IPS-20b (cell line): ENCODE data around the gene CYB5R2.

ENCODE experiments used
- H3K27ac ChIP-seq: one replicate; pipeline ENCODE4 v1.5.1; 2013; ENCODE audit warnings: low read length
- H3K27me3 ChIP-seq: 2 replicates; pipeline ENCODE4 v1.6.1; 2013; ENCODE audit warnings: mild to moderate bottlenecking, low read length, inconsistent platforms; ENCODE audit not compliant: insufficient read depth
- H3K36me3 ChIP-seq: 2 replicates; pipeline ENCODE4 v1.6.1; 2013; ENCODE audit warnings: low read depth, mild to moderate bottlenecking, inconsistent platforms, low read length, moderate library complexity; ENCODE audit not compliant: insufficient read depth
- H3K4me1 ChIP-seq: 2 replicates; pipeline ENCODE4 v1.6.1; 2013; ENCODE audit warnings: mild to moderate bottlenecking, control low read depth, inconsistent platforms, low read length, moderate library complexity; ENCODE audit not compliant: insufficient read depth
- H3K4me3 ChIP-seq: 2 replicates; pipeline ENCODE4 v1.5.1; 2013; ENCODE audit warnings: mild to moderate bottlenecking, low read length, inconsistent platforms
- H3K9ac ChIP-seq: 2 replicates; pipeline ENCODE4 v1.6.1; 2013; ENCODE audit warnings: low read depth, mild to moderate bottlenecking, inconsistent platforms, low read length, moderate library complexity
- H3K9me3 ChIP-seq: 2 replicates; pipeline ENCODE4 v1.6.1; 2013; ENCODE audit warnings: mild to moderate bottlenecking, low read depth, low read length, inconsistent platforms; ENCODE audit not compliant: insufficient read depth

CYB5R2 gene

DNA sequence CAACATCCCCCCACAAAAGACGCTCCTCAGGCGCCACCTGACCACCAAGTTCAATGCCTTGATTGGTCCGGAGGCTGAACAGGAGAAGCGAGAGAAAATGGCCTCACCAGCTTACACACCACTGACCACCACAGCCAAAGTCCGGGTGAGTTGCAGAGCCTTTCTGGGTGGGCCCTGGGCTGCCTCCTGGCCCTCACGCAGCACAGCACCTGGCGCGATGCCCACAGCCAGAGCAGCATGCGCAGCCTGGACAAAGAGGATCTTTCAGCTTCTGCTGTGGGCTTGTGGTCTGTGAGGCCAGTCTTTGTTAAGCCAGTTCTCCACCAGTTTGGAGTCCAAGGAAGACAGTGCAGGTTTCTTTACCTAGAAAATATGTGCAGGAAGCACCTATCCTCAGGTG lies 21.6 kb downstream of the CYB5R2 start:
- Histone ChIP-seq H3K27me3 (no peaks in the 10 kb centered on the region), H3K4me3 (no peak overlapping the region), H3K4me1 (no peaks in the 10 kb centered on the region), H3K27ac (no peak overlapping the region), H3K9me3 (no peaks in the 10 kb centered on the region), H3K36me3 (peaks cover 19% of the 10 kb centered on the region; the same call in 1 of the 2 replicates), H3K9ac (no peak overlapping the region)

DNA sequence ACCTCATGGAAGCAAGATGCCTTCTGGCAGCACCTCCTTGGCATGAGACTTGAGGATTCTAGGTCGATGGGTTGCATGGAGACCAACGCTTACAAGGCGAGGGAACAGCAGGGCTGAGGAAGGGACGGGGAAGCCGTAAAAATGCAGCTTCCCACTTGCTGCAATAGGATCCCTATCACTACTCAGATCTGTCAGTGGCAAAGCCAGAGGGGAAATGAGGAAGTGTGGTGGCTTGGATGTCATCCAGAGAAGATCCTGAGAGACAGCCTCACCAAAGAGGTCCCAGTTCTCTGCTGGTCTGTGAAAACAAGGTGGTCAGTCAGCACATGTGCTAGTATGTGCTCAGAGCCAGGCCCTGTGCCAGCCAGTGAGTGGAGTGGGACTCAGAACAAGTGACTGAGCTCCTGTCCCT lies 22.2 kb downstream of the CYB5R2 start:
- Histone ChIP-seq H3K4me1 (no peaks in the 10 kb centered on the region), H3K9ac (no peak overlapping the region), H3K36me3 (peaks cover 19% of the 10 kb centered on the region; the same call in 1 of the 2 replicates), H3K27ac (no peak overlapping the region), H3K9me3 (no peaks in the 10 kb centered on the region), H3K27me3 (no peaks in the 10 kb centered on the region), H3K4me3 (no peak overlapping the region)

DNA sequence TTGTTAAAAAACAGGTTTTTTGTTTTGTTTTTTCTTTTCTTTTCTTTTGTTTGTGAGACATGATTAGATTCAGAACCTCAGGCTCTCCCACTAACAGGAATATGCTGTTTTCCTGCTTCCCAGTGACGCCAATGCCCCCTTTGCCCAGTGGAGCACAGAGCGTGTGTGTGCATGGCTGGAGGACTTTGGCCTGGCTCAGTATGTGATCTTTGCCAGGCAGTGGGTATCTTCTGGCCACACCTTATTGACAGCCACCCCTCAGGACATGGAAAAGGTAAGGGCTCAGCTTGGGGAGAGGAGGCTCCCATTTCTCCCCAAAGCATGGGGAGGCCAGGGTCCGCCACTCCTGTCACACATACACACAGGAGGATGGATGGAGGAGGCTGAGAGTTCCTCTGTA lies 25.0 kb downstream of the CYB5R2 start:
- Histone ChIP-seq H3K36me3 (peaks cover 19% of the 10 kb centered on the region; the same call in 1 of the 2 replicates), H3K27ac (no peak overlapping the region)

DNA sequence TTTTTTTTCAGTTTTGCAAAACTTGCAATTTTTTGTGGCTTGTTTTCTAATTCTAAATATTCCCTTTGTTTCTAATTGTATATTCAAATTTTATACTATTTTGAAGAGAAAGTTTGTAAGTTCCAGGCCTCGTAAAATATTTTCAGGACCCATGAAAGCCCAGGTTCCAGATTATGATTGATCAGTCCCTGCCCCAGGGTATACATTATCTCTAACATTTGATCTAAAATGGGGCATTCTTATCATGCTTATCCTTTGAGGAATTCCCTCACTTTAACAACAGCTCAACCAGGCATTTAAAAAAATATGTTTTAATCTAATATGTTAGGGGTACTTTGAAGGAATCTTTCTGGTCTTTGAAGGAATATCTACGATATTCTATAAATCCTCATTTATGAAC lies 26.4 kb downstream of the CYB5R2 start:
- Histone ChIP-seq H3K4me1 (no peaks in the 10 kb centered on the region), H3K9ac (no peak overlapping the region), H3K27ac (no peak overlapping the region), H3K36me3 (peaks cover 18% of the 10 kb centered on the region; the same call in 1 of the 2 replicates), H3K27me3 (no peaks in the 10 kb centered on the region), H3K9me3 (no peaks in the 10 kb centered on the region), H3K4me3 (no peak overlapping the region)

More for the DNA sequence above, 25.0 kb downstream of the CYB5R2 start:
- Histone ChIP-seq H3K27me3 (no peaks in the 10 kb centered on the region), H3K9me3 (no peaks in the 10 kb centered on the region), H3K4me1 (no peaks in the 10 kb centered on the region), H3K9ac (no peak overlapping the region), H3K4me3 (no peak overlapping the region)

DNA sequence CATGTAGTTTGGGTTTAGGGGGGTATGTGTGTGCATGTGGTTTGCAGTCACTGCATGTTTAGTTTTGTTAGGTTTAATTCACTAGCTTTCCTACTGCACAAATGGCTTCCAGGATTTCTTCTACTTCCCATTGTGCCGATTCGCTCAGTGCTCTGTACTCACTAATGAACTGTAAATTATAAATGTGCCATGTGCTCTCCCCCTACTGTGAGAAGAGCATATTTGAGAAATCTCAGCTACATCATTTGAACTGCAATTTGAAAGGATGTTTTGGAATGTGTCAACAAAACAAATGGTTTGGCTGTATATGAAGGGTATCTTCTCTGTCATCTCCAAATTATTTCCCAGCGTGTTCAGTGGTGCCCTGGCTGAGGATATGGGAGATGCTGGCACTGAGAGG lies 28.1 kb downstream of the CYB5R2 start:
- Histone ChIP-seq H3K36me3 (peaks cover 8% of the 10 kb centered on the region; the same call in 1 of the 2 replicates), H3K27me3 (no peaks in the 10 kb centered on the region), H3K9me3 (no peaks in the 10 kb centered on the region), H3K9ac (no peak overlapping the region), H3K4me1 (no peaks in the 10 kb centered on the region), H3K4me3 (no peak overlapping the region), H3K27ac (no peak overlapping the region)

DNA sequence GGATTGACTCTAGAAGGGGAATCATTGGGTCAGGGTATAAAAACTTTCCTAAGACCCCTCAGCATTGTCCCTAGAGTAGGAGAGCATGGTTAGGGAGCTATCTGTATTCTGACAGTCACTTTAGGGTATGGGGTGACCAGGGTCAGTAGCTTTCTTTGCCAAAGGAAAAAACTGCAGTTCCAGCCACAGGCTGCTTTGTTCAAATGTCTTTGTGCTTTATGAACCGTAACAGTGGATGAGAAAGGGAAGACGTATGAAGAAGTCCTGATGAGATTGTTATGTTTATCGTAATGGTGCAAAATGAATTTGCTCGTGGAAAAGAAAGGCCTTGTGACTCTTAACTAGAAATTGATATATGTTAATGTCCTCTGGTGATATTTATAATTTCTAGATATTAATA lies 30.0 kb downstream of the CYB5R2 start:
- Histone ChIP-seq H3K9ac (no peak overlapping the region), H3K27ac (no peak overlapping the region), H3K9me3 (no peaks in the 10 kb centered on the region), H3K36me3 (0 out of 2 replicates have a peak, but pooled peaks cover 3% of the 10 kb centered on the region), H3K4me1 (no peaks in the 10 kb centered on the region), H3K4me3 (no peak overlapping the region), H3K27me3 (no peaks in the 10 kb centered on the region)

DNA sequence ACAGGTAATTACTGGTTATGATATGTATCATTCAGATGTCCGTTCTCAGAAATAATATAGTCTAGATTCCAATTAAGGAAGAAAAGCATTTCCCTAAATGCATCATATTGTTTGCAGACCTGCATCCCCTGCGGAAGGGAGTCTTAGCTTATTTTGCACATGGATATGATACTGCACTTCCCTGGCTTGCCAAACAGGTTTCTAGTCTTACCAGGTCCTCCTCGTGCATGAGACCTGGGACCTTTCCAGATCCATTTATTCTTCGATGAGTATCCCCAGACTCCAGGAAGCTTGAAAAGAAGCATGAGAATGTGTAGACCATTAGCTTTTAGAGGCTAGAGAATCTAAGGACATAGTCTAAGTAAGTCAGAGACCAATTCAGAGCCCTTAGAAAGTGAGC lies 30.6 kb downstream of the CYB5R2 start:
- no peak overlapping the region for H3K9ac ChIP-seq
- H3K27ac ChIP-seq: no peak overlapping the region
- H3K4me3 ChIP-seq: no peak overlapping the region
- H3K9me3 ChIP-seq: no peaks in the 10 kb centered on the region
- 0 out of 2 replicates have a peak, but pooled peaks cover 3% of the 10 kb centered on the region for H3K36me3 ChIP-seq
- H3K27me3 ChIP-seq: no peaks in the 10 kb centered on the region
- no peaks in the 10 kb centered on the region for H3K4me1 ChIP-seq

DNA sequence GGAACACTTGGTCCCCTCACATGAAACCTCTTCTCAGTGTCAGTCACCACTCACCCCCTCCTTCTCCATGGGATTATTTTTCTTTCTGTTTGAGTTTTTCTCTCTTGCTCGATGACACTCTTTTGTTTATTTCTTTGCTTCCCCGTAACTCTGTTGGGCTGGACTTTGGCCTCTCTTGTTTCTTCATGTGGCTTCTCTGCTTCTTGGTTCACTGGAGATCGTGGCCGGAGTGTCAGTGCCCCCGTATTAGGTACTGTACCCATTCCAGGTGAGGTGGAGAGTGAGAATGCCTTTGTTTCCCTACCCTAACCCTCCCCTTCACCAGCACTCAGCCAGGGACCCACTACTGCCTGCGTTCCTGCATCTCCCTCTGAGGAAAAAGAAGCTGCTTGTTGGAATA lies 32.5 kb downstream of the CYB5R2 start:
- 0 out of 2 replicates have a peak, but pooled peaks cover 5% of the 10 kb centered on the region for H3K4me1 ChIP-seq
- H3K27me3 ChIP-seq: no peaks in the 10 kb centered on the region
- 0 out of 2 replicates have a peak, but pooled peaks cover 3% of the 10 kb centered on the region for H3K36me3 ChIP-seq
- H3K27ac ChIP-seq: no peak overlapping the region
- H3K4me3 ChIP-seq: no peak overlapping the region
- no peak overlapping the region for H3K9ac ChIP-seq
- no peaks in the 10 kb centered on the region for H3K9me3 ChIP-seq

DNA sequence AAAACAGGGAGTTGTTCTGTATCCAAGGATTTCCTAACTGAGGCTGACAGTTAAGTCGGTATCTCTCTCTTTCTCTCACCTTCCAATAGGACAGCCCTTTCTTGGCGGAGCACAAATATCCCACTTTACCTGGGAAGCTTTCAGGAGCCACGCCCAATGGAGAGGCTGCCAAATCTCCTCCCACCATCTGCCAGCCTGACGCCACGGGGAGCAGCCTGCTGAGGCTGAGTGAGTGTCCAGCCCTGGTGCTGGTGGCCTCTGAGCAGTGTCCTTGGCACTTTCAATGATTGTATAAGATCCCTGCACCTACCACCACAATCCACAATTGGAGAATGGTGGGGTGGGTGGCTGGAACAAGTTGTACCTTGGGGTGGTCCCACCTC lies 33.7 kb downstream of the CYB5R2 start:
- H3K4me3 ChIP-seq: no peak overlapping the region
- 0 out of 2 replicates have a peak, but pooled peaks cover 3% of the 10 kb centered on the region for H3K36me3 ChIP-seq
- H3K9me3 ChIP-seq: no peaks in the 10 kb centered on the region
- no peak overlapping the region for H3K9ac ChIP-seq
- no peak overlapping the region for H3K27ac ChIP-seq
- 0 out of 2 replicates have a peak, but pooled peaks cover 5% of the 10 kb centered on the region for H3K4me1 ChIP-seq
- no peaks in the 10 kb centered on the region for H3K27me3 ChIP-seq

DNA sequence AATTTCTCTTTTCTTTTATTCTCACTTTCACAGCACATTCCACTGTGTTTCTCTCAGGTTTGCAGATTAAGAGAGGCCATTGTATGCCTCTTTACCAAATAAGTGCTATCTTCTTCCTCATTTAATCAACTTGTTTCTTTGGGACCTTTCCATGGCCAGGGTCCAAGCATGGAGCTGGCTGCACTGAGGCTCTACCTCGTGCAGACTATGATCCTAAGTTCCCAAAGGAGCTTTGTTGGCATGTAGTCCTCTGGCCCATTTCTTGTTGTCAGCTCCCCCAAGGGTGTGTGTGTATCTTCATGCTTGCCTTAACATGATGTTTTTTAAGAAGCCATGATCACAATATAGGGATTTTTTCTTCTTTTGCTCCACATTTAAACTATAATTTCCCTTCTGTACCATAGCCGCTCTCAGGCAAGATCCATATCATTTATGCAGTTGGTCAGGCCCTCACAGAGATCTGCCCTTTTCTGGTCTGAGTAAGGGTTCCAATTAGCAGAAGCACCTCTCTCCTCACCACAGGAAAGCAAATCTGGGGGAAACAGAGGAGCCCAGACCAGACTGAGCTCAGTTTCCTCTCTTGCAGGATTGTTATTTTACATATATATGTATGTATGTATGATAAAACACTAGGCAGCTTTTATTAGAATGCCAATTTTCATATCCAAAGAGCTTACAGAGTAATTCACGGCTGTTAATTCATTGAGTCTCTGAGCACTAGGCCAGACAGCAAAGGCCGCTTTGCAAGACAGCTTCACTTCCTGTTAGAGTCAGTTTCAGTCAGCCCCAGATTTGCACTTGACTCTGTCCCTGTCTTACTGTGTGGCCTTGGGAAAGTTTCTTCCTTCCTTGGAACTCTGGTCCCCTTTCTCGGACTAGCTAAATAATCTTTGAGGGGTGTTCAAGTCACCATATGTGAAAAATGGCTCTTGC lies 34.3 kb downstream of the CYB5R2 start:
- H3K4me3 ChIP-seq: no peak overlapping the region
- no peak overlapping the region for H3K9ac ChIP-seq
- no peaks in the 10 kb centered on the region for H3K27me3 ChIP-seq
- 0 out of 2 replicates have a peak, but pooled peaks cover 3% of the 10 kb centered on the region for H3K36me3 ChIP-seq
- 0 out of 2 replicates have a peak, but pooled peaks cover 5% of the 10 kb centered on the region for H3K4me1 ChIP-seq
- H3K27ac ChIP-seq: no peak overlapping the region
- H3K9me3 ChIP-seq: no peaks in the 10 kb centered on the region

DNA sequence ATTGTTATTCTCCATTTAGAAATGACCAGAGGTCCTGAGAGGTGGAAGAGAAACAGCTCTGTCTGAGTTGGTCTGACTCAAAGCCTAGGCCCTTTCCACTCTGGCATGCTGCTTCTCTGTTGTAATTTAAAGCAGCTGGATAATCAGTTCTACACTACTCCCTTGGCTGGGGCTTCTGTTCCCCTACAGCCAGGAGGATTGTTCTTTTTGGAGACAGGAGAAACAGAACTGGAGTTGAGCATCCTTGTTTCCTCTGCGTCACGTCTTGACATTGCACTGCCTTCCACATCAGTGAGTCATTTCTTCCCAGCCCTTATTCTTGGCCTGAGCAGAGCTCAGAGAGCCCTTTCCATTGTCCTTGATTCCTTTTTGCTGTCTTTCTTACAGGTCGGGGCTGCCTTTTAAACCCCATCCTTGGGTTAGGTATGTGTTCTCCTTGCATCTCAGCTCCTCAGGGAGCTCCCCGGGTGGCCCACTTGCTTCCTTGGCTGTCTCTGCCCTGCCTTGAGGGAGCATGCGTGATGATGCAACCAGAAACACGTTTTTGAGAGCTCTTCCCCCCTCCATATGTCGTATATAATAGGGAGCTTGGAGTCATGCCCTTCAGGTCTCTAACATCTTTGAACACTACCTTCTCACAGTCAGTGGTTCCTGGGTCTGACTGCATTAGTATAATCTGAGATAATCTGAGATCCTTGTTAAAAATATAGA lies 35.7 kb downstream of the CYB5R2 start:
- Histone ChIP-seq H3K36me3 (0 out of 2 replicates have a peak, but pooled peaks cover 3% of the 10 kb centered on the region), H3K4me3 (no peak overlapping the region), H3K27ac (no peak overlapping the region), H3K9me3 (no peaks in the 10 kb centered on the region), H3K4me1 (0 out of 2 replicates have a peak, but pooled peaks cover 5% of the 10 kb centered on the region), H3K27me3 (no peaks in the 10 kb centered on the region), H3K9ac (no peak overlapping the region)
